Measurements from ENCODE around the gene BOD1. TPM values are rescaled to one million over a fixed set of nuclear protein-coding genes. Genes with fewer than 3 reads are reported as not detected.

BOD1 gene
- total and polyA plus RNA-seq, 9 of the 15 experiments (the other 6 are each of a cell fraction or from before 2014, with no cell fraction given): 10.1 to 31.6 (median 22.6) TPM

- peak; percentile 36; the same call in 1 of the 2 replicates for TF ChIP-seq ZNF395 (CRISPR knock-in tag; IDR thresholded peaks at IDR 0.05)
- TF ChIP-seq ZNF592 (IDR thresholded peaks at IDR 0.05): 0 out of 2 replicates have a peak, but pooled peaks have one; percentile 60
- no peak for TF ChIP-seq SRSF9 (IDR thresholded peaks at IDR 0.05; ENCODE audit: borderline replicate concordance, low read depth, low read length)
- no peak for TF ChIP-seq NCOA4 (IDR thresholded peaks at IDR 0.05; ENCODE audit: partially characterized antibody)
- TF ChIP-seq TBP (optimal IDR thresholded peaks at IDR 0.05; ENCODE audit: low read depth, low read length): no peak
- peak; percentile 86; the same call in 1 of the 2 replicates for TF ChIP-seq DMBX1 (CRISPR knock-in tag; IDR thresholded peaks at IDR 0.05; ENCODE audit: borderline replicate concordance)
- peak; percentile 64 for TF ChIP-seq CXXC5 (CRISPR knock-in tag; IDR thresholded peaks at IDR 0.05)
- peak; percentile 75; the same call in 1 of the 2 replicates for TF ChIP-seq ZNF175 (CRISPR knock-in tag; IDR thresholded peaks at IDR 0.05; ENCODE audit: low read depth)
- peak; percentile 68; the same call in 1 of the 2 replicates for TF ChIP-seq ZNF316 (IDR thresholded peaks at IDR 0.05)
- TF ChIP-seq FOSL1 (tag; conservative IDR thresholded peaks at IDR 0.05): peak; percentile 22; the same call in 1 of the 2 replicates
- no peak for TF ChIP-seq HLTF (IDR thresholded peaks at IDR 0.05)
- TF ChIP-seq VEZF1 (CRISPR knock-in tag; IDR thresholded peaks at IDR 0.05): 0 out of 2 replicates have a peak, but pooled peaks have one; percentile 16
- no peak for TF ChIP-seq NCOA2 (IDR thresholded peaks at IDR 0.05; ENCODE audit: partially characterized antibody in 2 of 2)
- TF ChIP-seq KAT8 (IDR thresholded peaks at IDR 0.05; ENCODE audit: low read depth): no peak
- TF ChIP-seq NFE2 (IDR thresholded peaks at IDR 0.05; ENCODE audit: low read depth): peak; percentile 74
- peak; percentile 83 for TF ChIP-seq ATF3 (IDR thresholded peaks at IDR 0.05)
- TF ChIP-seq ATF3 (CRISPR knock-in tag; conservative IDR thresholded peaks at IDR 0.05): no peak
- TF ChIP-seq C11orf30 (IDR thresholded peaks at IDR 0.05; ENCODE audit: low read depth): peak; percentile 79
- no peak for TF ChIP-seq NR2C1 (IDR thresholded peaks at IDR 0.05)
- TF ChIP-seq NR2C1 (tag; IDR thresholded peaks at IDR 0.05): peak; percentile 27; the same call in 1 of the 2 replicates
- TF ChIP-seq NR2C2 (CRISPR knock-in tag; IDR thresholded peaks at IDR 0.05): no peak
- TF ChIP-seq NR2C2 (tag; IDR thresholded peaks at IDR 0.05): peak; percentile 20; the same call in 1 of the 2 replicates
- TF ChIP-seq ZNF584 (CRISPR knock-in tag; IDR thresholded peaks at IDR 0.05; ENCODE audit: low read depth): peak; percentile 86
Measured at GRCh38 chr5:173633304-173633703, 16.9 kb upstream of the BOD1 start (continued).

All from K562 (cell line).